ENCODE results near the gene TOMM34.
A peak's percentile ranks its signal among the peaks of the same experiment; 100 is the strongest.

The TOMM34 gene

GRCh38 chr20:44900231-44900854 lies 59.9 kb downstream of the TOMM34 start:
- no peak overlapping the region for H3K4me3 ChIP-seq
- no peaks in the 10 kb centered on the region for H3K27me3 ChIP-seq
- no peak overlapping the region for H3K4me2 ChIP-seq
- H3K4me1 ChIP-seq: peaks cover 51% of the 10 kb centered on the region
- peaks cover 100% of the 10 kb centered on the region for H4K20me1 ChIP-seq
- no peak overlapping the region for H3K27ac ChIP-seq
- no peaks in the 10 kb centered on the region for H3K9me3 ChIP-seq
- no peak overlapping the region for H3K9ac ChIP-seq
- TF ChIP-seq Cebpa-rat (IDR thresholded peaks at IDR 0.05): no peak
- peaks cover 68% of the 10 kb centered on the region for H3K36me3 ChIP-seq

- H3K27me3 ChIP-seq: no peaks in the 10 kb centered on the region
- peak overlapping the region; percentile 42; the same call in 1 of the 2 replicates for H3K4me2 ChIP-seq
- TF ChIP-seq Cebpa-rat (IDR thresholded peaks at IDR 0.05): no peak
- H4K20me1 ChIP-seq: peaks cover 100% of the 10 kb centered on the region
- no peak overlapping the region for H3K9ac ChIP-seq
- H3K4me1 ChIP-seq: peaks cover 59% of the 10 kb centered on the region
- peaks cover 52% of the 10 kb centered on the region for H3K36me3 ChIP-seq
- H3K4me3 ChIP-seq: no peak overlapping the region
- H3K9me3 ChIP-seq: no peaks in the 10 kb centered on the region
- H3K27ac ChIP-seq: no peak overlapping the region
These were observed 63.1 kb downstream of the TOMM34 start for GRCh38 chr20:44897133-44897532.

GRCh38 chr20:44896583-44896982 lies 63.6 kb downstream of the TOMM34 start:
- Histone ChIP-seq H3K9me3 (no peaks in the 10 kb centered on the region), H3K27me3 (no peaks in the 10 kb centered on the region), H3K4me2 (peak overlapping the region; percentile 42), H3K4me1 (peaks cover 59% of the 10 kb centered on the region), H3K36me3 (peaks cover 47% of the 10 kb centered on the region), H3K4me3 (no peak overlapping the region), H3K27ac (no peak overlapping the region), H4K20me1 (peaks cover 100% of the 10 kb centered on the region), H3K9ac (no peak overlapping the region)
- no peak for TF ChIP-seq Cebpa-rat (IDR thresholded peaks at IDR 0.05)

- peaks cover 54% of the 10 kb centered on the region for H3K4me1 ChIP-seq
- no peak overlapping the region for H3K27ac ChIP-seq
- TF ChIP-seq Cebpa-rat (IDR thresholded peaks at IDR 0.05): no peak
- no peak overlapping the region for H3K9ac ChIP-seq
- H3K4me3 ChIP-seq: no peak overlapping the region
- H3K27me3 ChIP-seq: no peaks in the 10 kb centered on the region
- peaks cover 100% of the 10 kb centered on the region for H4K20me1 ChIP-seq
- H3K9me3 ChIP-seq: no peaks in the 10 kb centered on the region
- peaks cover 39% of the 10 kb centered on the region for H3K36me3 ChIP-seq
- H3K4me2 ChIP-seq: no peak overlapping the region
These were observed 65.2 kb downstream of the TOMM34 start for GRCh38 chr20:44894959-44895358.
